RWPE1 (cell line): ENCODE data around the gene SMIM26.

ENCODE experiments used
- CTCF ChIA-PET: fragments of 350-600 bp; sonication (Branson Sonifier 250); formaldehyde crosslinking; extraction: SDS; loops from one replicate; lab custom pipeline; 2021; lab: Yijun Ruan, JAX
- POLR2A ChIA-PET: fragments of 400-600 bp; formaldehyde crosslinking; extraction: SDS; loops from one replicate; lab custom pipeline; 2020; ENCODE audit warnings: antibody characterized with exemption; ENCODE audit not compliant: low non-redundant PET; lab: Yijun Ruan, JAX
- DNase-seq: peaks from one replicate; pipeline ENCODE4 v3.0.0; 2012; ENCODE audit warnings: low spot score
- H3K27ac ChIP-seq: fragments of 450-650 bp; 2 replicates; pipeline ENCODE4 v1.5.1; 2017
- CTCF ChIP-seq: fragments of 450-650 bp; conservative IDR thresholded peaks from 2 replicates; pipeline ENCODE4 v1.5.1; 2017; ENCODE audit warnings: low read depth, mild to moderate bottlenecking

Gene SMIM26

GRCh38 chr20:18543216-18543615 lies 24.0 kb upstream of the SMIM26 start:
- CTCF ChIA-PET: interaction anchor here (0.6 kb wide), 1 partner anchor 669 kb away, joined by 3 read pairs; no protein-coding TSS in a partner anchor
- no peak overlapping the region for H3K27ac ChIP-seq
- POLR2A ChIA-PET: no interaction called here
- DNase-seq: no peak
- no peak for TF ChIP-seq CTCF

GRCh38 chr20:18543932-18544331 lies 23.3 kb upstream of the SMIM26 start:
- no peak overlapping the region for H3K27ac ChIP-seq
- TF ChIP-seq CTCF: no peak
- DNase-seq: no peak
- ChIA-PET CTCF (interaction anchor here (0.6 to 0.7 kb wide), 2 partner anchors 668 to 677 kb away, joined by 3 to 4 read pairs; no protein-coding TSS in a partner anchor), POLR2A (no interaction called here)

GRCh38 chr20:18545566-18545965 lies 21.7 kb upstream of the SMIM26 start:
- CTCF ChIA-PET: no interaction called here
- POLR2A ChIA-PET: no interaction called here
- DNase-seq: no peak
- H3K27ac ChIP-seq: no peak overlapping the region
- TF ChIP-seq CTCF: no peak

GRCh38 chr20:18548465-18548864 lies 18.8 kb upstream of the SMIM26 start:
- ChIA-PET CTCF (interaction anchor here (0.7 kb wide), 1 partner anchor 52 kb away, joined by 3 read pairs; no protein-coding TSS in a partner anchor), POLR2A (no interaction called here)
- DNase-seq: no peak
- no peak overlapping the region for H3K27ac ChIP-seq
- no peak for TF ChIP-seq CTCF

GRCh38 chr20:18553746-18554145 lies 13.5 kb upstream of the SMIM26 start:
- no peak overlapping the region for H3K27ac ChIP-seq
- TF ChIP-seq CTCF: no peak
- POLR2A ChIA-PET: no interaction called here
- CTCF ChIA-PET: no interaction called here
- DNase-seq: no peak

- ChIA-PET CTCF (no interaction called here), POLR2A (no interaction called here)
- peak overlapping the region; percentile 78 for H3K27ac ChIP-seq
- TF ChIP-seq CTCF: no peak
- DNase-seq: no peak
Observed at GRCh38 chr20:18567739-18568091, 483 bp downstream of the SMIM26 start.
